ENCODE results near the gene ADCY2.

- TF ChIP-seq POLR2A (IDR thresholded peaks at IDR 0.05; ENCODE audit: low read length) (no peak), GATA1 (IDR thresholded peaks at IDR 0.05; ENCODE audit: low read depth, low read length) (no peak)
Measured at GRCh38 chr5:7548596-7548995, 152.7 kb downstream of the ADCY2 start.
